Activated naive CD4-positive, alpha-beta T cell treated with anti-CD3 and anti-CD28 coated beads, Interleukin-2, amount 50 U/mL, for 72 hours (primary cell): ENCODE results near the gene PPM1H. TPM values are rescaled to one million over a fixed set of nuclear protein-coding genes. Genes with fewer than 3 reads are reported as not detected.
A peak's percentile ranks its signal among the peaks of the same experiment; 100 is the strongest.
"Not testable (repeated sequence)": the region's sequence is repeated elsewhere in the genome, so short reads cannot be mapped to it uniquely, and the experiment has no call there.

Experiments used
- ATAC-seq, 2 donors: fragments of 150-1000 bp; cut with Tn5 transposase; 2 replicates each; pipeline ENCODE4 v1.10.0; 2021; ENCODE audit warnings: mild to moderate bottlenecking in 2 of 2, moderate library complexity in 2 of 2
- DNase-seq, 2 donors: peaks; one replicate each; pipeline ENCODE4 v3.0.0; 2021 to 2022; ENCODE audit warnings: low spot score in 2 of 2
- H3K27ac Mint-ChIP-seq, 2 donors: one replicate each; pipeline ENCODE4 v1.8.0; 2022; ENCODE audit warnings: mild to moderate bottlenecking in 2 of 2, mixed read lengths in 2 of 2
- H3K36me3 Mint-ChIP-seq, 2 donors: one replicate each; pipeline ENCODE4 v1.8.0; 2022; ENCODE audit warnings: mixed read lengths in 2 of 2
- H3K9me3 Mint-ChIP-seq, 2 donors: one replicate each; pipeline ENCODE4 v1.8.0; 2022; ENCODE audit warnings: mixed read lengths in 2 of 2
- total RNA-seq, 2 donors: library from RNA; stranded (reverse); gene quantifications; one replicate each; pipeline ENCODE4 v1.2.3, GENCODE V29; 2022

Gene PPM1H
- total RNA-seq, 2 donors from 2014 or later, result 0.18 TPM; not detected in 1

GRCh38 chr12:62664951-62665350 is 270.0 kb downstream of the PPM1H start:
- not testable (repeated sequence) for ATAC-seq, H3K27ac Mint-ChIP-seq, H3K9me3 Mint-ChIP-seq, DNase-seq, H3K36me3 Mint-ChIP-seq

- no peaks in the 10 kb centered on the region for H3K9me3 Mint-ChIP-seq
- no peaks in the 10 kb centered on the region for H3K36me3 Mint-ChIP-seq
- H3K27ac Mint-ChIP-seq, result no peak overlapping the region
- ATAC-seq, result no peak
- no peak for DNase-seq
Measured at GRCh38 chr12:62660756-62661155, 274.2 kb downstream of the PPM1H start.

GRCh38 chr12:62659453-62660295 is 275.3 kb downstream of the PPM1H start:
- Mint-ChIP-seq H3K36me3 (no peaks in the 10 kb centered on the region), H3K9me3 (no peaks in the 10 kb centered on the region), H3K27ac (no peak overlapping the region)
- DNase-seq, result no peak
- ATAC-seq, result no peak

- Mint-ChIP-seq H3K9me3 (no peaks in the 10 kb centered on the region), H3K27ac (no peak overlapping the region), H3K36me3 (no peaks in the 10 kb centered on the region)
- ATAC-seq, result no peak
- DNase-seq, result no peak
Measured at GRCh38 chr12:62658910-62659309, 276.0 kb downstream of the PPM1H start.

- H3K9me3 Mint-ChIP-seq, result no peaks in the 10 kb centered on the region
- ATAC-seq, result no peak
- DNase-seq, result no peak
- H3K36me3 Mint-ChIP-seq, result no peaks in the 10 kb centered on the region
- H3K27ac Mint-ChIP-seq, result no peak overlapping the region
Measured at GRCh38 chr12:62657363-62657632, 277.7 kb downstream of the PPM1H start.

GRCh38 chr12:62656591-62657362 is 278.2 kb downstream of the PPM1H start:
- no peak for ATAC-seq
- H3K9me3 Mint-ChIP-seq, result no peaks in the 10 kb centered on the region
- no peak overlapping the region for H3K27ac Mint-ChIP-seq
- no peaks in the 10 kb centered on the region for H3K36me3 Mint-ChIP-seq
- DNase-seq, result no peak

GRCh38 chr12:62655666-62656151 is 279.2 kb downstream of the PPM1H start:
- no peak for ATAC-seq
- Mint-ChIP-seq H3K9me3 (no peaks in the 10 kb centered on the region), H3K27ac (no peak overlapping the region), H3K36me3 (no peaks in the 10 kb centered on the region)
- DNase-seq, result no peak

- Mint-ChIP-seq H3K9me3 (no peaks in the 10 kb centered on the region), H3K27ac (no peak overlapping the region), H3K36me3 (no peaks in the 10 kb centered on the region)
- ATAC-seq (no peak), DNase-seq (no peak)
Measured at GRCh38 chr12:62654326-62655241, 280.4 kb downstream of the PPM1H start.

GRCh38 chr12:62653740-62654139 is 281.2 kb downstream of the PPM1H start:
- no peak for ATAC-seq
- DNase-seq, result no peak
- Mint-ChIP-seq H3K27ac (no peak overlapping the region), H3K36me3 (no peaks in the 10 kb centered on the region), H3K9me3 (no peaks in the 10 kb centered on the region)

GRCh38 chr12:62653304-62653703 is 281.6 kb downstream of the PPM1H start:
- DNase-seq, result no peak
- ATAC-seq, result no peak
- Mint-ChIP-seq H3K27ac (no peak overlapping the region), H3K9me3 (no peaks in the 10 kb centered on the region), H3K36me3 (no peaks in the 10 kb centered on the region)

GRCh38 chr12:62651138-62651537 is 283.8 kb downstream of the PPM1H start:
- Mint-ChIP-seq H3K36me3 (no peaks in the 10 kb centered on the region), H3K27ac (no peak overlapping the region), H3K9me3 (no peaks in the 10 kb centered on the region)
- DNase-seq (no peak), ATAC-seq (no peak)

GRCh38 chr12:62649412-62650138 is 285.4 kb downstream of the PPM1H start:
- DNase-seq (no peak), ATAC-seq (no peak)
- H3K27ac Mint-ChIP-seq, result no peak overlapping the region
- H3K36me3 Mint-ChIP-seq, result no peaks in the 10 kb centered on the region
- no peaks in the 10 kb centered on the region for H3K9me3 Mint-ChIP-seq

GRCh38 chr12:62647586-62647985 is 287.4 kb downstream of the PPM1H start:
- DNase-seq, result no peak
- ATAC-seq, result no peak
- H3K27ac Mint-ChIP-seq, result no peak overlapping the region
- no peaks in the 10 kb centered on the region for H3K9me3 Mint-ChIP-seq
- H3K36me3 Mint-ChIP-seq, result no peaks in the 10 kb centered on the region

- peak overlapping the region in 1 of 2 donors; percentile 24 for H3K27ac Mint-ChIP-seq
- no peaks in the 10 kb centered on the region for H3K36me3 Mint-ChIP-seq
- no peak for ATAC-seq
- no peak for DNase-seq
- no peaks in the 10 kb centered on the region for H3K9me3 Mint-ChIP-seq
Measured at GRCh38 chr12:62646566-62646965, 288.4 kb downstream of the PPM1H start.

- ATAC-seq, result no peak
- no peak overlapping the region for H3K27ac Mint-ChIP-seq
Measured at GRCh38 chr12:62643486-62643885, 291.5 kb downstream of the PPM1H start.

GRCh38 chr12:62642486-62642885 is 292.5 kb downstream of the PPM1H start:
- DNase-seq, result no peak
- H3K27ac Mint-ChIP-seq, result no peak overlapping the region
- H3K9me3 Mint-ChIP-seq, result no peaks in the 10 kb centered on the region
- H3K36me3 Mint-ChIP-seq, result no peaks in the 10 kb centered on the region
- no peak for ATAC-seq

More at GRCh38 chr12:62643486-62643885, 291.5 kb downstream of the PPM1H start:
- Mint-ChIP-seq H3K9me3 (no peaks in the 10 kb centered on the region), H3K36me3 (no peaks in the 10 kb centered on the region)
- DNase-seq, result no peak
